WERI-Rb-1 (cell line): ENCODE data around the gene CEP72.

ENCODE experiments used
- DNase-seq: peaks from one replicate; pipeline ENCODE4 v3.0.0-alpha.2; 2020
- H3K27ac ChIP-seq: fragments of 250-450 bp; sonication (Bioruptor Pico); 2 replicates; pipeline ENCODE4 v1.5.1; 2020; ENCODE audit warnings: mild to moderate bottlenecking, moderate library complexity
- H3K27me3 ChIP-seq: fragments of 250-450 bp; sonication (Bioruptor Pico); 2 replicates; pipeline ENCODE4 v1.5.1; 2021; ENCODE audit warnings: mild to moderate bottlenecking, low read depth, moderate library complexity; ENCODE audit not compliant: insufficient read depth, severe bottlenecking
- H3K36me3 ChIP-seq: fragments of 250-450 bp; sonication (Bioruptor Pico); 2 replicates; pipeline ENCODE4 v1.5.1; 2020; ENCODE audit warnings: mild to moderate bottlenecking, moderate library complexity
- H3K4me3 ChIP-seq: 2 replicates; pipeline ENCODE4 v1.5.1; 2011; ENCODE audit warnings: low read depth, mild to moderate bottlenecking, control low read depth, low read length
- H3K9me3 ChIP-seq: fragments of 250-450 bp; sonication (Bioruptor Pico); 2 replicates; pipeline ENCODE4 v1.5.1; 2021; ENCODE audit warnings: mild to moderate bottlenecking, moderate library complexity; ENCODE audit not compliant: severe bottlenecking
- TF ChIP-seq, protein P1 (sequence below): IDR thresholded peaks from 2 replicates; pipeline ENCODE4 v1.5.1; 2011; ENCODE audit warnings: low read depth, mild to moderate bottlenecking, control low read depth, inconsistent platforms, low read length

The CEP72 gene

DNA sequence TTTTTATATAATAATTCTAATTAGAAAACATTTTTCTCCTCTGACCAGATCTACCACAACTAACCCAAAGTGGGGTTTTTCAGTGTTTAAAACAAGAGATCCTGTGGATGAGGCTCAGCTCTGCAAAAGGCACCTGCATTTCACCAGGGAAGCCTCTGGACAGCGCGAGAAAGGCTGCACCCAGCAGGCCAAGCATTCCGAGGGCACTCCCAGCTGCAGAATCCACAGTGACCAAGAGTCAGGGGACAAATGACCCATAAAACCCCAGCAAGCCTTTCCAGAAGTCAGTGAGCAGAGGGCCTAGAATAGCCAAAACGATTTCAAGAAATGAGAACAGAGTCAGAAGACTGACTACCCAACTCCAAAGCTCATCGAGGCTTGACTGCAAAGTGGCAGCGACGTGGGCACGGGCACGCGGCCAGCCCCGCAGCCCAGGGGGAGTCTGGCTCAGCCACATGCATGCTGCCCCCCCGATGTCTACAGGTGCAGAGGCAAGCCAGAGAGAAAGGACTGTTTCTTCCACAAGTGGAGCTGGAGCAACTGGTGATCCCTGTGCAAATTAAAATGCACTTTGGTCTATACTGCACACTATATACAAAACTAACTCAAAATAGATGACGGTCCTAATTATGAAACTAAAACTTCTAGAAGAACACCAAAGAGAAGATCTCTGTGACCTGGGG, 54.8 kb downstream of the CEP72 start:
- H3K36me3 ChIP-seq: peaks cover 55% of the 10 kb centered on the region
- H3K27me3 ChIP-seq: peaks cover under 1% of the 10 kb centered on the region
- H3K4me3 ChIP-seq: no peak overlapping the region
- no peaks in the 10 kb centered on the region for H3K9me3 ChIP-seq
- TF ChIP-seq, protein P1, sequence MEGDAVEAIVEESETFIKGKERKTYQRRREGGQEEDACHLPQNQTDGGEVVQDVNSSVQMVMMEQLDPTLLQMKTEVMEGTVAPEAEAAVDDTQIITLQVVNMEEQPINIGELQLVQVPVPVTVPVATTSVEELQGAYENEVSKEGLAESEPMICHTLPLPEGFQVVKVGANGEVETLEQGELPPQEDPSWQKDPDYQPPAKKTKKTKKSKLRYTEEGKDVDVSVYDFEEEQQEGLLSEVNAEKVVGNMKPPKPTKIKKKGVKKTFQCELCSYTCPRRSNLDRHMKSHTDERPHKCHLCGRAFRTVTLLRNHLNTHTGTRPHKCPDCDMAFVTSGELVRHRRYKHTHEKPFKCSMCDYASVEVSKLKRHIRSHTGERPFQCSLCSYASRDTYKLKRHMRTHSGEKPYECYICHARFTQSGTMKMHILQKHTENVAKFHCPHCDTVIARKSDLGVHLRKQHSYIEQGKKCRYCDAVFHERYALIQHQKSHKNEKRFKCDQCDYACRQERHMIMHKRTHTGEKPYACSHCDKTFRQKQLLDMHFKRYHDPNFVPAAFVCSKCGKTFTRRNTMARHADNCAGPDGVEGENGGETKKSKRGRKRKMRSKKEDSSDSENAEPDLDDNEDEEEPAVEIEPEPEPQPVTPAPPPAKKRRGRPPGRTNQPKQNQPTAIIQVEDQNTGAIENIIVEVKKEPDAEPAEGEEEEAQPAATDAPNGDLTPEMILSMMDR: no peak
- H3K27ac ChIP-seq: no peak overlapping the region
- DNase-seq: no peak

DNA sequence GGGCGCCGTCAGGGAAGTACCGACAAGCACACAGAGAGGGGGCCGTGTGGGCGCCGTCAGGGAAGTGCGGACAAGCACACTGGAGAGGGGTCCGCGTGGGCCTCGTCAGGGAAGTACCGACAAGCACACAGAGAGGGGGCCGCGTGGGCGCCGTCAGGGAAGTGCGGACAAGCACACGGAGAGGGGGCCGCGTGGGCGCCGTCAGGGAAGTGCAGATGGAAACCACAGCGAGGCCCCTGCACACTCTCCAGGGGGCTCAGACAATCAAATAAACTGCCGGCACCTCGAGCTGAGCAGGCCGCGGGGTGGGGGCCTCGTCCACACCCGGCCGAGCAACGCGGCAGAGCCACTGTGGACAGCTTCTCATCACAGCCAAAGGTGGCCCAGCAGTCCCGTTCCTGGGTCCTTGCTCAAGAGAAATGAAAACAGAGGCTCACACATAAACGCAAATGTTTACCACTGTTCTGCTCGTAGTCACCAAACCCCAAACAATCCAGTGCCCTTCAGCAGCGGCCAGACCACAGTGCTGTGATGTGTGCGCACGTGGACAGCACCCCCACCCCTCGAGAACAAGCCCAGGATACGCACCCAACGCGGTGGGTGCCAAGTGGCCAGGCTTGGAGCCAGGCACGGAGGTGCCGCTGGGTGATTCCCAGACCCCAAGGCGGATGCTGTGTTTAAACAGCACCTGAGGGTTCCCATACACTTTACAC, 56.3 kb downstream of the CEP72 start:
- Histone ChIP-seq H3K27me3 (peaks cover 16% of the 10 kb centered on the region), H3K9me3 (no peaks in the 10 kb centered on the region), H3K36me3 (peaks cover 44% of the 10 kb centered on the region), H3K4me3 (no peak overlapping the region), H3K27ac (no peak overlapping the region)
- TF ChIP-seq, protein P1: no peak
- no peak for DNase-seq

DNA sequence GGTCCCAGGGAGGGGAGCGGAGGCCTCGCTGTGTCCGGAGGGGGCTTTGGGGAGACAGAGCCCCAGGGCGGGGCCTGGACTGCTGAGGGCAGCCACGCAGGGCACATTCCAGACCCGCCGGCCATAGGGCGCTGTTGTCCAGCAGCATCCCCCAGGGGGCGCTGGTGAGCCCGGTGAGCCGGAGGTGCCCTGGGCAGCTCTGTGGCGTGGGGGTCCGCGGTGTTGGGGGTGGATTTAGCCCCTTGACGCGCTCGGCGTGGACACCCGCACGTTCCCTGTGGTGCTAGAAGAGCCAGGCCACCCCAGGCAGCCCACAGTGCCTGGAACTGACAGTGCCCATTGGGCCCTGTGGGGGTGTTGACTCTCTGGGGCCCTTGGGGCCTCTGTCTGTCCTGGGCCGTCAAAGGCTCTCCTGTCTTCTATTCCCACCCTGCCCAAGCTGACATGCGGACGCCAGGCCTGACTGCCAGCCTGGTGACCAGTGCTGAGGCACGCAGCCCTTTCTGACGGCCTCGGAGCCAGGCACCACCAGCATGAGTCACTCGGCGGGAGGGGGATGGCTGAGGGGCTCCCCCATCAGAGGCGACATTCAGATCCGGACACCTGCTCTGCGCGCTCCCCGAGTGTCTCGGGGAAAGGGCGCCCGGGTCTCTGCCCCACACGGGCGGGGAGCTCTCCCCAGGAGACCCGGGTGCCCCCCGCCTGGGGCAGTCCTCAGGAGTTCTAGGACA, 57.1 kb downstream of the CEP72 start:
- DNase-seq: peak; percentile 68
- H3K9me3 ChIP-seq: no peaks in the 10 kb centered on the region
- no peak overlapping the region for H3K27ac ChIP-seq
- TF ChIP-seq, protein P1: peak; percentile 96
- peaks cover 35% of the 10 kb centered on the region for H3K36me3 ChIP-seq
- no peak overlapping the region for H3K4me3 ChIP-seq
- peaks cover 24% of the 10 kb centered on the region for H3K27me3 ChIP-seq

DNA sequence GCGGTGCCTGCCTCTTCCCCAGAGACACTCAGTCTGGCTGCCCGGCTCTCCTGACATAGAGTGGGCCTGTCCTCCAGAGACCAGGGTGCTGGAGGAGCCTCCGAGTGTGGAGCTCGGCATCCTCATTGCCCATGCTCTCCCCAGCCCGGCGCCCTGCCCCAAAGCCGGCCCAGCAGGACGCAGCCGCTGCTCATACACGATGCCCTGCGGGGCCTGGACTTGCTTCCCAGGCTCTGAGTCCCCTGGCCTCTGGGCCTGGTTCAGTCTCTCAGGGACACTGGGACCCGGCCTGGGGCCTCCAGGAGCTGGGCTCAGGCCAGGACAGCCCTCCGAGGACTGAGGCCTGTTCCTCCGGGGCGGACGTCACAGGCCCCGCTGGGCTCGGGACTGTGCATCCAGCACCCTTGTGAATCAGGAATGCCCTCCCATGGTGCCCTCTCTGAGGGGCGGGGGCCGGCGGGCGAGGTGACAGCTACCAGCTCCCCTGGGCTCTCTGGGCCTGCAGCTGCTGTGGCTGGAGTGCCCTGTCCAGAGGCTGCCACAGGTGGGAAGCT, 57.8 kb downstream of the CEP72 start:
- H3K27me3 ChIP-seq: peaks cover 28% of the 10 kb centered on the region
- H3K27ac ChIP-seq: no peak overlapping the region
- TF ChIP-seq, protein P1: no peak
- peaks cover 29% of the 10 kb centered on the region for H3K36me3 ChIP-seq
- DNase-seq: no peak
- H3K9me3 ChIP-seq: no peaks in the 10 kb centered on the region
- H3K4me3 ChIP-seq: no peak overlapping the region

DNA sequence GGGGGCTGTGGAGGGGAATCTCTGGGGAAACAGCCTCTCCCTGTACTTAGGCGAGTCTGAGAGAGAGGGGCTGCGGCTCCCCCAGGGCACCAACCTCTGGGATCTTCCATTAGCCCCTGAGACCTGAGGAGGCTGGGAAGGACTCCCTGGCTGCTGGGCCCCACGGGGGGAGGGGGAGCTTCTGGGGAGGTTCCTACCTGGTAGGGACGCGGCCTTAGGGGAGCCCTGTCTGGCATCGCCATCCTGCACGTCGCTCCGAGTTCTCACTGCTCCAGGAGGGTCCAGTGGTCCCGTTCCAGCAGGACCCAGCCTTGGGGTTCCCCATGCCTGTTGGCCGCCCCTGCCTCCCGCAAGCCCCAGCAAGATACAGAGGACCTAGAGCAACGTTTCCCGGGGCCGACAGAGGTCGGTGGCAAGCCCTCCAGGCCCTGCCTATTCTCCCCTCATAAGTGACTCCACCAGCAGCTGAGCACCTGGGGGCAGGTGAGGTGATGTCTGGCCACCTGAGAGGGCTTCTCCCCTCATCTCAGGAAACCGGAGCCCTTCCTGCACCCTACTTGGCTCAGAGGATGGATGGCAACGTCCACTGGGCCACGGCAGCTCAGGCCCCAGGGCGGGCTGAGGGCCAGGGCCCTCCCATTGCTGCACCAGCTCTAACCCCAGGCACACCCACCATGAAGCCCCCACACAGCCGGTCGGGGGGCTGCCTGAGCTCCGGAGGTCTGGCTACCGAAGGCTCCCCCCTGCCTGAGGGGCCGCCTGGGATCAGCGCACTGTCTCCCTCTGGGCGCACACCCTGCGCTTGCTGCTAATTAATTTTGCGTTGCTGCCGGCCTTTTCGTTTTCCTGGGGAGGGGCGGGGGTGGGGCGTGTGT, 58.5 kb downstream of the CEP72 start:
- H3K4me3 ChIP-seq: no peak overlapping the region

More for the DNA sequence above, 58.5 kb downstream of the CEP72 start:
- no peak for DNase-seq
- H3K36me3 ChIP-seq: peaks cover 25% of the 10 kb centered on the region
- H3K9me3 ChIP-seq: no peaks in the 10 kb centered on the region
- no peak overlapping the region for H3K27ac ChIP-seq
- TF ChIP-seq, protein P1: 0 out of 2 replicates have a peak, but pooled peaks have one; percentile 2
- H3K27me3 ChIP-seq: peaks cover 30% of the 10 kb centered on the region
